Activated naive CD4-positive, alpha-beta T cell treated with anti-CD3 and anti-CD28 coated beads, Interleukin-2, amount 50 U/mL, for 72 hours (primary cell): ENCODE data around the gene NPDC1. TPM values are rescaled to one million over a fixed set of nuclear protein-coding genes. Genes with fewer than 3 reads are reported as not detected.

ENCODE experiments used
- ATAC-seq, 2 donors: fragments of 150-1000 bp; cut with Tn5 transposase; 2 replicates each; pipeline ENCODE4 v1.10.0; 2021; ENCODE audit warnings: mild to moderate bottlenecking in 2 of 2, moderate library complexity in 2 of 2
- DNase-seq, 2 donors: peaks; one replicate each; pipeline ENCODE4 v3.0.0; 2021 to 2022; ENCODE audit warnings: low spot score in 2 of 2
- H3K27ac Mint-ChIP-seq, 2 donors: one replicate each; pipeline ENCODE4 v1.8.0; 2022; ENCODE audit warnings: mild to moderate bottlenecking in 2 of 2, mixed read lengths in 2 of 2
- H3K36me3 Mint-ChIP-seq, 2 donors: one replicate each; pipeline ENCODE4 v1.8.0; 2022; ENCODE audit warnings: mixed read lengths in 2 of 2
- H3K9me3 Mint-ChIP-seq, 2 donors: one replicate each; pipeline ENCODE4 v1.8.0; 2022; ENCODE audit warnings: mixed read lengths in 2 of 2
- total RNA-seq, 2 donors: library from RNA; stranded (reverse); gene quantifications; one replicate each; pipeline ENCODE4 v1.2.3, GENCODE V29; 2022

NPDC1 gene
- total RNA-seq, 2 donors from 2014 or later, result 29.4 to 34.2 TPM

DNA sequence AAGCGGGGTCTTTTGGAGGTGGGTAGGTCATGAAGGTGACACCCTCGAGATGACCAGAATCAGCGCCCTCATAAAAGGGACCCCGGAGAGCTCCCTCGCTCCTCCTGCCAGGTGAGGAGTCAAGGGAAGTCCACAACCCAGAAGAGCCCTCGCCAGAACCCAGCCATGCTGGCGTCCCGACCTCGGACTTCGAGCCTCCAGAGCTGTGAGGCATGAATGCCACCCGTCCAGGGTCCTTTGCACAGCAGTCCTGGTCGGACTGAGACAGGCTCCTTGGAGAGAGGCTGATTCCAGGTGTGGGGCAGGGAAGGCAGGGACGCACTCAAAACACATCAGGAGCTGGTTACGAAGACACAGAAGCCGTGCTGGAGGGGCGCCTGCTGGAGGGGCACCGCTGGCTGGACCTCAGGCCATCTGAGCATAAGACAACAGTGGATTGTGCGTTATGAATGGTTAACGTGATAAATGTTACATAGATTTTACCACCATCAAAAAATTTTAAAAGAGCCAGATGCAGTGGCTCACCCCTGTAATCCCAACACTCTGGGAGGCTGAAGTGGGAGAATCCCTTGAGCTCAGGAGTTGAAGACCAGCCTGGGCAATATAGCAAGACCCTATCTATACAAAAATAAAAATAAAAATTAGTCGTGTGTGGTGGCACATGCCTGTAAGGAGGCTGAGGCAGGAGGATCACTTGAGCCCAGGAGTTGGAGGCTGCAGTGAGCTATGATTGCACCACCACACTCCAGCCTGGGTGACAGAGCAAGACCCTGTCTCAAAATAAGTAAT is 43.9 kb downstream of the NPDC1 start:
- H3K27ac Mint-ChIP-seq, result no peak overlapping the region
- DNase-seq, result no peak
- no peaks in the 10 kb centered on the region for H3K9me3 Mint-ChIP-seq
- no peaks in the 10 kb centered on the region for H3K36me3 Mint-ChIP-seq
- ATAC-seq, result no peak

DNA sequence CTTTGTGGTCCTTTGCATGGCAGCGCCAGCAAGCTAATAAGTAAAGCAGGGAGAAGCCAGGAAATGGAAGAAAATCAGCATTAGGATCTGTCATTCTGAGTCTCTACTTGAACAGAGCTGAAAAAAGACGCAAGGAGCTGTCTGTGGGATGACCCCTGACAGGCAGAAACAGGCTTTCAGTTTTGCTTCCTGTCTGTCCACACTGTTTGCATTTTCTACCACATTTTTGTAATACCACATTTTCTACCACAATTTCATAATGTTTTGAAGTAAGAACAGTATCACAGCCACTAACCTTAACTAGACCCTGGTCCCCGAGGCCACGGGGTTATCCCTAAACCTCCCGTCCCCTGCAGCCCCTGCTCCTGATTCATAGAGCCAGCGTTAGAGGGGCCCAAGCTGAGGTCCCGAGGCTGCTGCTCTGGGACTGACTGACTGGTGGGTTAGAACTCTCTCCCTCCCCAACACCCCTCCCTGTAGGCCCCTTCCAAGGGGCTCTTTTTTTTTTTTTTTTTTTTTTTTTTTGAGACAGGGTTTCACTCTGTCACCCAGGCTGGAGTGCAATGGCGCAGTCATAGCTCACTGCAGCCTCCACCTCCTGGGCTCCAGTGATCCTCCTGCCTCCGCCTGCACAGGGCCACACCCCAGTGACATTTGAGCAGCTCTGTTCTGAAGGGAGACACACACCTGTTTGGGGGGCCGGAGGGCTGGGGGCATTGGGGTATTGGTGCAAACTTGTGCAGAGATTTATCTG is 45.6 kb downstream of the NPDC1 start:
- no peaks in the 10 kb centered on the region for H3K9me3 Mint-ChIP-seq
- no peaks in the 10 kb centered on the region for H3K36me3 Mint-ChIP-seq
- H3K27ac Mint-ChIP-seq, result no peak overlapping the region
- DNase-seq (no peak), ATAC-seq (peak; percentile 79 to 85)

DNA sequence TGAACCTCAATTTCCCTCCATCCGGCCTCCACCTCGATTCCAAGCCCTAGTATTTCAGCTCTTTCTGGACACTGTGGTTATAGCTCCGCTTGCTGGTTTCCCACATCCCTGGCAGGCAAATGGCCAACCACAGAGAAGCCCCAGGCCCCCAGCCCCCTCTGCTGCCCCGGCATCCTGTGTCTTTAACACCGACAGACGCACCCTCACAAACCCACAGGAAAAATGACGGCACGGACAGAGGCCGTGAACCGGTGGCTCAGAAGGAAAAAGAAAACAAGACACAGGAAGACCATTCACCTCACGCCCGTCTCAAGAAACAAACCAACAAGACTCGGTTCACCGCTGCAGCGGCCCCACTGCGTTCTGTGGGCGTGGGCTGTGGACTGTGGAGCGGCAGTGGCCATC is 48.1 kb downstream of the NPDC1 start:
- DNase-seq (no peak), ATAC-seq (peak in 1 of 2 donors; percentile 16)
- Mint-ChIP-seq H3K27ac (peak overlapping the region; percentile 5 to 58), H3K9me3 (no peaks in the 10 kb centered on the region), H3K36me3 (no peaks in the 10 kb centered on the region)

DNA sequence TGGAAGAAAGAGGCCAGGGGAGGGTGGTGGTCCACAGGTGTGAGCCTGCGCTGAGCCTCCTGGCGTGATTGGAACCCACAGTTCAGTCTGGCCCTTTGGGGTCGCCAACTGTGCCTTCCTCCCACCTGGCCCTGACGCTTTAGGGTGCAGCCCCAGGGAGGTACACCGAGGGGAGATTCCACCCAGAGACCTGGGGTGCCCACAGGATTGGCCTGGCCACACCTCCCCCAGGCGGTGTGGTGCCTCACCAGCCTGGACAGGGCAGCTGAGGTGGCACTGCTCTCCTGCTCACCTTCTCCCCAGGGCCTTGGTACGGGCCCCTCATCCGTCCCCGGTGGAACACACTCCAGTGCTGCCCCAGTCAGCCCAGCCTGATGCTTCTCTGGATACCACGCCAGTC is 48.6 kb downstream of the NPDC1 start:
- DNase-seq, result no peak
- peak overlapping the region; percentile 5 to 58 for H3K27ac Mint-ChIP-seq
- H3K9me3 Mint-ChIP-seq, result no peaks in the 10 kb centered on the region
- no peak for ATAC-seq
- no peaks in the 10 kb centered on the region for H3K36me3 Mint-ChIP-seq

DNA sequence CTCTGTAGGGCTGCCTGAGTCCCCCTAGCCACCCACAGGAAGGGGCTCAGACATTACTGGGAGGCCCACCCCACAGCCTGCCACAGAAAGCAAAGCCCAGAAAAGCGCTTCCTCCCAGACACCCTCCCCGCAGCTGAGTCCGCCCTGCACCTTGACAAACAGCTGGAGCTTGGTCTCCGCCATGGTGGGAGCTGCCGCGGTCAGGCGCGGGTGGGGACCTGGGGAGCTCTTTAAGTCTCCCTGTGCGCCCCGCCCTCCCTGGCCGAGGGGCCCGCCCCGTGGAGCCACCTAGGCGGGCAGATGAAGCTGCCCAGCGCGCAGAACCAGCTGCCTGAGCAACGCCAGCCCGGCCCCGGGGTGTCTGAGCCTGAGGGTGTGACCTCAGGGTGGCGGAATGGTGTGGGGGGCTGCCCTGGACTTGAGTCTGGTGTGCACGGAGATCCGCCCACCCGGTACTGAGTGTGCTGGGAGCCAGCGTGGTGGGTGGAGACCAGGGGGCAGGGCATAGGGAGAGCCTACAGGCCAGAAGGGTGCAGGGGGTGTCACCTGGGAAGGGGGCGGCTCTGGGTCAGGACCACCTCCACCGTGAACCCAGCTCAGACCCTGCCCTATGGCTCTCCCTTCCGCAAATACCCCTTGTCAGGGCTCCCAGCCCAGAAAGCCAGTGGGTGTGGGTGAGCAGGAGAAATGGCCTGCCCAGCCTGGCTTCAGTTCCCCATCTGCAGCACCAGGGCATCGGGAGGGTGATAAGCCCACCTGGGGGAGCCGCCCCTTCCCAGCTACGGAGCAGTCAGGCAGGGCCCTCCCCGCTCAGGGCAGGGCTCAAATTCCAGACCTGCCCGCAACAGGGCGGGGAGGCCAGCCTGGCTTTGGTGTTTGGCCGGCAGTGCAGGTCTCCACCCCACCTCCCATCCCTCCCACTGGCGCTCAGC is 49.4 kb downstream of the NPDC1 start, which contains the start of gene CLIC3:
CLIC3 (minus strand) TSS at position 208 of the 932 bp plus-strand sequence; CDS start at position 183, 25 bp downstream.
- H3K9me3 Mint-ChIP-seq, result no peaks in the 10 kb centered on the region
- ATAC-seq (no peak), DNase-seq (no peak)
- H3K36me3 Mint-ChIP-seq, result no peaks in the 10 kb centered on the region
- no peak within 1 kb of the TSS for H3K27ac Mint-ChIP-seq

DNA sequence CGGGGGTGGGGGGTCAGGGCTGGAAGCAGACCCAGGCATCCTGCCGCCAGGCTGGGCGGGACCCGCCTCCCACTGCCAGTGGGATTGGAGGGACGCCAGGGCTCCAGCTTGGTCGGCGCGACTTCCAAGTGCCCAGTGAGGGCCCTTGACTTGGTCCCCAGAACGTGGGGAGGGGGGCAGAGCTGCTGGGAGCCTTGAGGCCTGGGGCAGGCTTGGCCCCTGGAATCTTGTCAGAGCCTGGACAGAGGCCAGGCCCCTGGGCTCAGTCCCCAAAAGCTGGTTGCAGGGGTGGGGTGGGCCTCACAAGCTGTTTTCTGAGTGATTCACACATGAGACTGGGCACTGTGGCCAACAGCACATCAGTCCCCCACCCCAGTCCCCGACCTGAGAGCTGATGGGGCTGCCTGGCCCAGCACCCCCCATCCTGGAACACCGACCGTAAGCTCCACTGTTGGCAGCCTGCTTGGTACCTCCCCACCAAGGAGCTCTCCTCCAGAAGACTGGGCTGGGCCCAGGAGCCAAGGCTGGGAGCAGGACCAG is 50.1 kb downstream of the NPDC1 start:
- no peak for DNase-seq
- Mint-ChIP-seq H3K9me3 (no peaks in the 10 kb centered on the region), H3K27ac (no peak overlapping the region), H3K36me3 (no peaks in the 10 kb centered on the region)
- no peak for ATAC-seq

DNA sequence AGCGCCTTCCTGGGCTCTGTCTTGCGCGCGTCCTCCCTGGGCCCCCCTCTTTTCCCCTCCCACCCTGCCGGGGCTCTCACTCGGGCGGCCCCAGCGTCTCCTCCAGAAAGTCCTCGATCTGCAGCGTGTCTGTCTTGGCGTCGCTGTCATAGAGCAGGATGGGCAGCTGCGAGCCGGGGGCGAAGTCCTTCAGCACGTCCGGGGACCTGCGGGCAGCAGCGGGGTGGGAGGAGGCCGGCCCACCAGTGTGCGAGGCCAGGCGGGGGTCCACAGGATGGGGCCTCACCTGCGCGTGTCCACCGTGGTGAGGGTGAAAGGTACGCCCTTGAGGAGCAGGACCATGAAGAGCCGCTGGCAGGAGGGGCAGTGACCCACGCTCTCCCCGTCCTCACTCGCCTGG is 50.6 kb downstream of the NPDC1 start:
- Mint-ChIP-seq H3K36me3 (no peaks in the 10 kb centered on the region), H3K27ac (no peak overlapping the region), H3K9me3 (no peaks in the 10 kb centered on the region)
- ATAC-seq, result no peak
- DNase-seq, result no peak

DNA sequence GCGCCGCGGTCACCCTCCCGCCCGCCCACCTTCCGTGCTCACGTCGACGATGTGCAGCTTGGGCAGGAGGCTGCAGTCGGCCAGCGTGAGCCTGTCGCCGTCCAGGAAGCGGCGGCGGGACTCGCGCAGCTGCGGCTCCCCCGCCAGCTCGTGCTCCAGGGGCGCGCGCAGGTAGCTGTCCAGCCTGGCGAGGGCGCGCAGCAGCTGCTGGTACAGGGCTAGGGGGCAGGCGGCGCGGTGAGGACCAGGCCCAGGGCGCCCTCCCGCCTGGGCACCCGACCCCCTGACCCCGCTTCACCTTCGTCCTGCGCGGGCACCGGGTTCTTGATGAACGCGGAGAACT is 51.1 kb downstream of the NPDC1 start:
- no peak overlapping the region for H3K27ac Mint-ChIP-seq
- DNase-seq (no peak), ATAC-seq (no peak)
- H3K9me3 Mint-ChIP-seq, result no peaks in the 10 kb centered on the region
- no peaks in the 10 kb centered on the region for H3K36me3 Mint-ChIP-seq

DNA sequence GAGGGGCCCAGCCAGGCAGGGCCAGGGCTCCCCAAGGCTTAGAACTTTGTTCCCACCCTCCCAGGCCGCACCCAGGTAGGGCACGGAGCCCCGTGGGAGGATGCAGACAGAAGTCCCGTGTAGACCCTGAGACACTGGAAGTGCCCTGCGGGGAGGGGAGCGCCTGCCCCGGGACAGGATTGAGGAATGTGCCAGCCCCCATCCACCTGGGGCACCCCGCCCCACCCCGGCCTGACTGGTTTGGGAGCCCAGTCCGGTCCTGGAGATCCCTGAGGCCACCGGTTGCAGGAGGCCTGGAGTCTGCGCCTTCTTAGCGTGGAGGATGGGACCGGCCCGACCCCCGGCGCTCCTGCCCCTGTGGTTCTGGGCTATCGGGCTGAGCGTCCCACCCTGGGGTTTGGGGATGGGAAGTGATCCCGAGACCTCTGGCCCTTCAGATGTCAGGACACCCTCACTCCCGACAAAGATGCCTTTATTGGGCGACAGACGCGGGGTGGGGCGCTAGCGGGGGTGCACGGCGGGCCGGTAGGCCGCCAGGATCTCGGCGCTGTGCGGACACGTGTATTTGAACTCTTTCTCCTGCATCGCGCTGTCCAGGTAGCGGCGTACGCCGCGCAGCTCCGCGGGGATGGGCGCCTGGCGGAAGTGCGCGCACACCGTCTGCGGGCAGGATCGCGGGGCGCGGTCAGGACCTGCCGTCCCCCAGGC is 51.6 kb downstream of the NPDC1 start:
- Mint-ChIP-seq H3K9me3 (no peaks in the 10 kb centered on the region), H3K27ac (no peak overlapping the region), H3K36me3 (no peaks in the 10 kb centered on the region)
- no peak for DNase-seq
- ATAC-seq, result no peak

DNA sequence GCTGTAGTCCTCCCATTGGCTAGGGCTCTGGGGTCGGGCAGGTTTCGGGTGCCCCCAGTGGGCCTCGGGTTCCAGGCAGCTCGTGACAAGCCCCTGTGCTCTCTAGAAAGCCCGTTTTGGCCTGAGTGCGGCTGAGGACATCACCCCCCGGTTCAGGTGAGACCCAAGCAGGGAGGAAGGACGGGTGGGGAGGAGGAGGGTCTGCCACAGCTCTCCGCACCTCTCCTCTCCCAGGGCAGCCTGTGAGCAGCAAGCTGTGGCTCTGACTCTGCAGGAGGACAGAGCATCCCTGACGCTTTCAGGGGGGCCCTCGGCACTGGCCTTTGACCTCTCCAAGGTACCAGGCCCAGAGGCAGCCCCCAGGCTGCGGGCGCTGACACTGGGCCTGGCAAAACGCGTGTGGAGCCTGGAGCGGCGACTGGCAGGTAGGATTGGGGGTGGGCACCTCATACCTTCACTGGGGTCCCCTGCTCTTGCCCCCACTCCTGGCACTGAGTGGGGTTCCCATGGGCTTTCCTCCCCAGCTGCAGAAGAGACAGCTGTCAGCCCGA is 53.1 kb downstream of the NPDC1 start:
- ATAC-seq, result no peak
- no peak for DNase-seq
- no peaks in the 10 kb centered on the region for H3K36me3 Mint-ChIP-seq

DNA sequence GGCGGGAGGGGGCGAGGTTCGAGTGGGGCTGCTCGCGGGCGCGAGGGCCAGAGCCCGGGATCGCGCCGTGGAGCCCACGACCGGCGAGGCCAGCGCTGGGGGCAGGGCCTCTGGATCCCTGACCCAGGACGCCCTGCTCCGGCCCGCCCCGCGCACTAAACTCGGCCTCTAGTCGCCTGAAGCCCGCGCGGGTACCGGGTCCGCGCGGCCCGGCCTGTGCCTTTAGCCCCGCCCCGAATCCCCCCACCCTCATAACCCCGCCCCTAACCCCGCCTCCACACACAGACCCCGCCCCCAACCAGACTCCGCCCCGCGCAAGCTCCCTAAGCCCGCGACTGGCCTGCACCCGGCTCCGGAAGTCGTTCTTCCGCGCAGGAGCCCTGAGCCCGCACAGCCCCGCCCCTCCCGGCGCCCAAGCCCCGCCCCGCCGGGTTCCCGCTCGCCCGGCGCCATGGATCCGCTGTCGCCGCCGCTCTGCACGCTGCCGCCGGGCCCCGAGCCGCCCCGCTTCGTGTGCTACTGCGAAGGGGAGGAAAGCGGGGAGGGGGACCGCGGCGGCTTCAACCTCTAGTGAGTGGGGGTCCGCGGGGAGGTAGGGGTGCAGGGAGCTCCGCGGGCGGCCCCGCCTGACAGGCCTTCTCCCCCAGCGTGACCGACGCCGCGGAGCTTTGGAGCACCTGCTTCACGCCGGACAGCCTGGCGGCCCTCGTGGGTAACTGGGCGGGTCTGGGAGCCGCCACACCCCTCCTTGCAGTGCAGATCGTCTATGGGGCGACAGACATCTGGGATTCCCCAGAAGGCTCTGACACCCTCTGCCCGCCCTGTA is 53.8 kb downstream of the NPDC1 start, which contains the start of gene PAXX:
PAXX (plus strand) TSS at position 430 of the 826 bp plus-strand sequence; CDS start at position 452, 22 bp downstream.
- H3K36me3 Mint-ChIP-seq, result no peaks in the 10 kb centered on the region
- no peaks in the 10 kb centered on the region for H3K9me3 Mint-ChIP-seq
- H3K27ac Mint-ChIP-seq, result peak within 1 kb of the TSS; percentile 68 to 71
- peak; percentile 95 to 98 for DNase-seq
- peak; percentile 91 to 95 for ATAC-seq

More for the DNA sequence above, 53.1 kb downstream of the NPDC1 start:
- Mint-ChIP-seq H3K27ac (peak overlapping the region; percentile 68 to 71), H3K9me3 (no peaks in the 10 kb centered on the region)

DNA sequence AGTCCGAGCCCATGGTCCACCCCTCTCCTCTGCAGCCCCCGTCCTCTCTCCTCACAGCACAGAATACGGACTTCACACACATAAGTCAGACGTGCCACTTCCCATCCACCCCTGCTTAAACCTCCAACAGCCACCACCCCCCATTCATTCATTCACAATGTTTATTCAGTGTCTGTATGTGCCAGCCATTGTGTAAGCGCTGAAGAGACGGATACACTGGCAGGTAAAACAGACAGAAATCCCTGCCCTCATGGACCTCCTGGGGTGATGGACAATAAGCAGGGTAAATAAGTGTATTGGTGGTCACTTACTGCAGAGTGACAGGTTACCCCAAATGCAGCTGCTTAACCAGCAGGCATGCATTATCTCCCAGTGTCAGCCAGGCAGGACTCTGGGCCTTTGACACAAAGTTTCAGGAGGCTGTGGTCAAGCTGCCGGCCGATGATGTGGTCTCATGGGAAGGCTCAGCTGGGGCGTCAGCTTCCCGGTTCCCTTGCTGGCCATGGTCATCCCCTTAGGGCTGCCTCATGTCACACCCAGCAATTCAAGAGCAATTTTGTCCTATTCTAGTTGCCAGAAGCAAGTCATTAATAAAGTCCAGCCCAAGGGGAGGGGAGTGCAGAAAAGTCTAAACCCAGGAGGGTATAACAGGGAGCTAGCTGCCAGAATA is 55.6 kb downstream of the NPDC1 start:
- no peak for ATAC-seq
- Mint-ChIP-seq H3K27ac (peak overlapping the region in 1 of 2 donors; percentile 71), H3K9me3 (no peaks in the 10 kb centered on the region), H3K36me3 (no peaks in the 10 kb centered on the region)
- no peak for DNase-seq
